GM23248 (cell line): ENCODE measurements around the gene NEK4.

ENCODE experiments used
- EZH2 ChIP-seq: fragments of 200-600 bp; sonication (generic); IDR thresholded peaks from 2 replicates; pipeline ENCODE4 v1.6.1; 2018; ENCODE audit warnings: antibody characterized with exemption, mild to moderate bottlenecking; ENCODE audit not compliant: insufficient read depth, poor library complexity, severe bottlenecking
- EZH2phosphoT487 ChIP-seq: fragments of 200-600 bp; sonication (generic); IDR thresholded peaks from 2 replicates; pipeline ENCODE4 v1.6.1; 2018; ENCODE audit warnings: antibody characterized with exemption, moderate library complexity, mild to moderate bottlenecking, low read depth; ENCODE audit not compliant: insufficient read depth

GRCh38 chr3:52683611-52684010, 87.1 kb downstream of the NEK4 start:
- no peak for TF ChIP-seq EZH2
- TF ChIP-seq EZH2phosphoT487: no peak
